Activated CD4-positive, alpha-beta T cell treated with anti-CD3 and anti-CD28 coated beads, Interleukin-2, amount 50 U/mL, for 4 hours (primary cell): Measurements from ENCODE around the gene PEX11A.
"Not testable (repeated sequence)": the region's sequence is repeated elsewhere in the genome, so short reads cannot be mapped to it uniquely, and the experiment has no call there.

ENCODE experiments used
- DNase-seq, 2 experiments: peaks; one replicate each; pipeline ENCODE4 v3.0.0-alpha.2; 2020

Gene PEX11A

GRCh38 chr15:89690276-89691218, at the start of gene PEX11A, which contains the start of gene WDR93:
Gene PEX11A, minus strand, starts transcription at chr15:89690754. Its CDS starts 122 bp downstream, at chr15:89690632.
Gene WDR93, plus strand, starts transcription at chr15:89690811. Its CDS starts 10,936 bp downstream, at chr15:89701747.
- DNase-seq: peak; percentile 66 to 67

GRCh38 chr15:89740137-89740536, 49.6 kb upstream of the PEX11A start:
- peak; percentile 29 to 38 for DNase-seq

DNA sequence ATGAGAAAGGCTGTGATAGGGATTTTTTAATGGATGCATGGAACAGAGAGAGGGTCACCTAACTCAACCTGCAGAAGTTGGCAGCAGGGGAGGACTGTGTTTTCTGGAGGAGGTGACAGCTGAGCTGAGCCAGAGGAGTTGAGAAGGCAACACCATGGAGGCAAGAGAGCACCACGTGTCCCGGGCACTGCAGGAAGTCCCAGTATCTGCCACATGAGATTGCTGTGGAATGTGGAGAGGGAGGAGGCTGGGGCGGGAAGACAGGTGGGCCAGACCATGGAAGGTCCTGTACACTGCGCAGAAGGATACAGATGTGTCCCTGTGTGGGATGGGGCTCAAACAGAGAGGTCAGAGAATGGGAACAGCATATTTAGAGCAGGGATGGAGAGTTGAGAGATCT, 45.2 kb upstream of the PEX11A start:
- DNase-seq: no peak

DNA sequence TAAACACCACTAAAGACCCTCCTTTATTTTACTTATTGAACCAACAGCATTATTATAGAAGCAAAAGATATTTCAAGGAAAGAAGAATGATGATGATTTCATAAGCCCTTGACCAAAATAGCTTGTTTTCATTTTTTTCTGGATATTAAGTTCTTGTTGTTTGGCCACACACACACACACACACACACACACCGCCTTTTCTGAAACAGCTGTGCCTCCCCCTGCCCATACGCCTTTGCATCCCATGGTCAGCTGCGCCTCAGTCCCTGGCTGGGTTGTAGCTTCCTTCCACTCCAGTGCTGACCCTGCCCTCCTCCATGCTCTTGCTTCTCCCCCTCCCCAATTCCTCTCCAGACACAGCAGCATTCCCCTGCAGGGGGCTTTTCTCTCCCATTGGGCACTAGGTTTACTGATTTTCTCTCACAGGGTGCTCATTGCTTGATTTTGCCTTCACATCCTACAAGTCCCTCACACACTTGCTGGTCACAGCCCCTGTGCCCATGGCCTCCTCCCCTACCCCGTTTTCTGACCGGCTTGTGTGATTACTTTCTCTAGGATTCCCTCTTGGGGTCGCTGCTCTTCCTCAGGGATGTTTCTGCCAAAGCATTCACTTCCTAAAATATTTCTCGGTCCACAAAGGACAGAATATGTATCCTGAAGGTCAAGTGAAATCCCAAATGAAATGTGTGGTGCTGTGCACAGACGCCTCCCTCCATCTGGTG, 42.1 kb upstream of the PEX11A start:
- DNase-seq: no peak

DNA sequence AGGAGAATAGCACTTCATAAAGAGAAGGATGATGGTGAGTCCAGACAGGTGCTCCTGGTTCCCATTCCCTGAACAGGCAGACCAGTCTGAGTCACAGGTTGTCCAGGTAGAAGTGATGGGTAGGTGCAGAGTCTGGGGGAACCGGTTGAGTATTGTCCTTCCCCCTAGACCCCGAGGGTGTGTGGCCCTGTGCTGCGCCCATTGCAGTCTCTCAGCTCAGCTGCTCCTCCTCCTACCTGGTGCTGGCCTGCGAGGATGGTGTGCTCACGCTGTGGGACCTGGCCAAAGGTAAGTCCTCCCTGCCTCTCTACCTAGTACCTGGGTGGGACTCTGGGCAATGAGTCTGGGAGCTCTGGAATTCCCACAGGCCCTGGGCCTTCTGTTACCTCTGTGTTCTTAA, 40.7 kb upstream of the PEX11A start:
- no peak for DNase-seq

GRCh38 chr15:89728254-89728653, 37.7 kb upstream of the PEX11A start:
- DNase-seq: no peak

DNA sequence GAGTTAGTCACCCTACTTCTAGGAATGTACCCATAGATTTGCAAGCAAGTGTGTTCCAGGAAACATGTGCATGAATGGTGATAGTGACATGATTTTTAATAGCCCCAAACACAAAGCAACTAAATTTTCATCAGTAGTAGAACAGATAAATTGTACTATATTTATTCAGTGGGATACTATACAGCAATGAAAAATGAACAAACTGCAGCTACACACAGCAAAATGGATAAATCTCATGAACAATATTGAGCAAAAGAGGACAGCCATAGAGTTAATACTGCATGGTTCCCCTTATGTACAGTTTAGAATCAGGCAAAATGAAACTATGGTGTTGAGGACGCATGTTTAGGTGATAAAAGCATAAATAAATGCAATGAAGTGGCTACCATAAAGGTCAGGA, 34.5 kb upstream of the PEX11A start:
- no peak for DNase-seq

GRCh38 chr15:89724621-89725020, 34.1 kb upstream of the PEX11A start:
- no peak for DNase-seq

DNA sequence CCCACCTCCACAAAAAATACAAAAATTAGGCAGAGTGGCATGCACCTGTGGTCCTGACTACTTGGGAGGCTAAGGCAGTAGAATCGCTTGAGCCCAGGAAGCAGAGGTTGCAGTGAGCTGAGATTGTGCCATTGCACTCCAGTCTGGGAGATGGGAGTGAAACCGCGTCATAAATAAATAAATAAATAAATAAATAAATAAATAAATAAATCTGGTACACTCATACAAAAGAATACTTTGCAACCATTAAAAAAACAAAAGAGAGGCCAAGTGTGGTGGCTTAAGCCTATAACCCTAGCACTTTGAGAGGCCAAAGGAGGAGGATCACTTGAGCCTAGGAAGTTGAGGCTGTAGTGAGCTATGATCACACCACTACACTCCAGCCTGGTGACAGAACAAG, 32.5 kb upstream of the PEX11A start:
- no peak for DNase-seq

DNA sequence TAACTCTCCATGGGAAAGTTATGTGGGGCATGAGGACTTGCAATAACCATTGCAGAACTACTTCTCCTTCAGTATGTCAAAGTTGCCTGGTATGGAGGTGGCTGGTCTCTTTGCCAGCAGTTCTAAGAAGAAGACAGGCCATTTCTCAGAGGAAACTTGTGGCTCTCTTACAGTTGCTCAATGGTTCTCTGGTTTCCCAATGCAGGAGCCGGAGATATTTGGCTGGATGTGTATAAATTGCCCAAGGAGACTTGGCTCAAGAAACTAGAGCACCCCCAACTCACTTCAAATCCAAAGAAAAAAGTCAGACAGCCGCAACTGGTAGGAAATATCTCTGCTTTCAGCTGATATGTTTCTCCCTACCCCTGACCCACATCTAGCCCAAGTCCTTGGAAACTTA, 24.2 kb upstream of the PEX11A start:
- DNase-seq: no peak

- DNase-seq: no peak
Measured at GRCh38 chr15:89707577-89707976, 17.0 kb upstream of the PEX11A start.

DNA sequence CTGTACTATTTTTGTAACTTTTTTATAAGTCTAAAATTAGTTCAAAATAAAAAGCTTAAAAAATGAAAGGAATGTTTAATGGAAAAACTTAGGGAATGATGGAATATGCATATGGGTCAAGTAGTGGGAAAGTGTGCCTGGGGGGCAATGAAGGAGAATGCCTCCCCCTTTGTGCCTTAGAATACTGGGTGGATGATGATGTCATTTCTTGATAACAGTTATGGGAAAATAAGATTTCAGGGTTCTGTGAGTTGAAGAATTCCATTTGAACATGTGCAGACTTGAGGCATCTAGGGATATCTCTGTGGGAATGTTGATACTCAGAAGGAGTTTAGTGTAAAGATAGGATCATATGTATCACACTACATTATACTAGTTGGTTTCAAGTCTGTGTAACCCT, 13.9 kb upstream of the PEX11A start:
- DNase-seq: no peak

GRCh38 chr15:89695198-89695597, 4.6 kb upstream of the PEX11A start:
- DNase-seq: no peak

DNA sequence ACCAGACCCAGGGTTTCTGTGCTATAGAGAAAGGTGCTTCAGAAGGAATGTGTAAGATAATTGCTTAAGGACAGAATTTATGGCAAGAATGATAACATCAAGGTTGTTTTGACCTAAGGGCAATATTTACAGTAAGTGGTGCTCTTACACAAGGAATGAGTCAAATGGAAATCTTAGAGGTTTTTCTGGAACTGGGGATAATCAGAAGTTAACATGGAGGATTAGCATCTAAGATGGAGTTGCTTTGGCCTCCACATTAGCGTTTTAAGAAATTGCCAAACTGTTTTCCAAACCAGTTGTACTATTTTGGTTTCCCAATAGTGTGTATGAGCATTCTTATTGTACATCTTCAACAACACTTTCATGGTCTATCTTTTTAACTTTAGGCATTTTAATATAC, 3.1 kb upstream of the PEX11A start:
- DNase-seq: no peak

GRCh38 chr15:89693091-89693490, 2.5 kb upstream of the PEX11A start:
- no peak for DNase-seq

DNA sequence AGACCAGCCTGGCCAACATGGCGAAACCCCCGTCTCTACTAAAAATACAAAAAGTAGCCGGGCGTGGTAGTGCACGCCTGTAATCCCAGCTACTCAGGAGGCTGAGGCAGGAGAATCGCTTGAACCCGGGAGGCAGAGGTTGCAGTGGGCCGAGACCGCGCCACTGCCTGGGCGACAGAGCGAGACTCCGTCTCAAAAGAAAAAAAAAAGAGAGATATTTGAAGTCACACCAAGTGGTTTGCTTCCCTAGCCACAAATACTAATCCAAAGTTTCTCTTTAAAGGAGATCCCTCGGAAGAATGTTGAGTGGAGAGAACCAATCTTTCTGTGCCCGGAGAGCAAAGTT, 651 bp downstream of the PEX11A start:
- DNase-seq: not testable (repeated sequence)

- DNase-seq: no peak
Measured at GRCh38 chr15:89686522-89686921, 4.0 kb downstream of the PEX11A start.

DNA sequence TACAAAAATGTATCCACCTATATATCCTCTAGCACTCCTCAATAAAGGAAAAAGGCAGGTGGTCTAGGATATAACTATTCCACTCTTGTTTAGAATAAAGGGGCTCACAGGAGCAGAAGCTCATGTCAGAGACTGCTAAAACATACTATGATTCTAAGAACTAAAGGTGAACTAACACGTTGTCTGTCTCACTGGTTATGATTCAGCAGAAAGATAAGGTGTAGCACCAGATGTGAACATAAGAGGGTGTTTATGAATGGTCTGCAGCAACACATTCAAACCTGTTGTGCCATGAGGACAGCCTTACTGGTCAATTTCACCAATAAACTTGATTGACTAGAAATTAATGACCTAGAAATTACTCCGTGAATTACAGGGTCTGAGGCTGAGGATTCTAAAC, 4.6 kb downstream of the PEX11A start:
- no peak for DNase-seq

GRCh38 chr15:89681146-89681545, 9.4 kb downstream of the PEX11A start:
- no peak for DNase-seq

- DNase-seq: no peak
Measured at GRCh38 chr15:89680282-89680873, 10.2 kb downstream of the PEX11A start.

- DNase-seq: no peak
Measured at GRCh38 chr15:89679212-89679611, 11.3 kb downstream of the PEX11A start, which contains the start of gene PLIN1. Gene PLIN1, minus strand, starts transcription at chr15:89679367. Its CDS starts 1,878 bp downstream, at chr15:89677489.

GRCh38 chr15:89677381-89677780, 13.2 kb downstream of the PEX11A start:
- DNase-seq: no peak

- no peak for DNase-seq
Measured at GRCh38 chr15:89675606-89676005, 14.9 kb downstream of the PEX11A start.

GRCh38 chr15:89674526-89674925, 16.0 kb downstream of the PEX11A start:
- DNase-seq: no peak
